Ectodermal cell (in vitro differentiated cells): ENCODE measurements around the gene IL3RA.

Experiments used
- H3K27ac ChIP-seq: 2 replicates; pipeline ENCODE4 v1.7.0; 2013; ENCODE audit warnings: mild to moderate bottlenecking, low read depth, low read length; ENCODE audit not compliant: insufficient read depth, poor library complexity, severe bottlenecking
- H3K27me3 ChIP-seq: 2 replicates; pipeline ENCODE4 v1.7.0; 2013; ENCODE audit warnings: mild to moderate bottlenecking, low read length; ENCODE audit not compliant: insufficient read depth, control insufficient read depth, poor library complexity, severe bottlenecking
- H3K36me3 ChIP-seq: one replicate; pipeline ENCODE4 v1.7.0; 2013; ENCODE audit warnings: low read length; ENCODE audit not compliant: control insufficient read depth, insufficient read depth
- H3K4me1 ChIP-seq: one replicate; pipeline ENCODE4 v1.7.0; 2013; ENCODE audit warnings: low read length; ENCODE audit not compliant: control insufficient read depth, insufficient read depth
- H3K4me3 ChIP-seq: 2 replicates; pipeline ENCODE4 v1.7.0; 2013; ENCODE audit warnings: low read depth, low read length, control low read depth; ENCODE audit not compliant: insufficient read depth
- H3K9me3 ChIP-seq: 2 replicates; pipeline ENCODE4 v1.7.0; 2013; ENCODE audit warnings: mild to moderate bottlenecking, low read length, moderate library complexity; ENCODE audit not compliant: control insufficient read depth
- WGBS, 2 experiments: methylation state at CpG; one replicate each; pipeline ENCODE4 v1.1.7; 2013; ENCODE audit warnings: missing lambda C conversion rate in 2 of 2; 5-methylcytosine and 5-hydroxymethylcytosine counted together

Gene IL3RA

DNA sequence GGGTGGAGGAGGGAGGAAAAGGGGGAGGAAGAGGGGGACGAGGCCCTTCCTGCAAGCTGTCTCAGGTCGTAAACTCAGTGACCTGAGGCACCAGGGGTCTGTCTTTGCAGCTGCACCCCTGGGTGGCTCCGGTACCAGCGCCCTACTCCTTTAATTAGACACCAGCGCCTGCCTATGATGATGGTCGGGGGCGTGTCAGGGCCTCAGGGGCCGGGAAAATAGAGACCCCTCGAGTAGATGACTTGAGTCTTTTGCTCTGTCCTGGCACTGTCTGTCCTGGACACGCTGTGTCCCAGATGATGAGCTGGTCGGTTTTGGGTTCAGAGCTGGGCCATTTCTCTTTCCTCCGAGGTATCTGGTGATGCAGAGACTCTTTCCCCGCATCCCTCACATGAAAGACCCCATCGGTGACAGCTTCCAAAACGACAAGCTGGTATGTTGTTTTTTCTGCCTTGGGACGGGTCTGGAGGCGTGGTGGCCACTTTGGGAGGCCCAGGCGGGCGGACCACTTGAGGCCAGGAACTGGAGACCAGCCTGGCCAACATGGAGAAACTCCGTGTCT is 44.2 kb downstream of the IL3RA start:
- H3K4me1 ChIP-seq: no peaks in the 10 kb centered on the region
- peaks cover 17% of the 10 kb centered on the region for H3K36me3 ChIP-seq
- H3K27ac ChIP-seq: no peak overlapping the region
- 83 to 84% methylated on average over 20 of the region's 20 CpGs for WGBS, 2 experiments
- no peaks in the 10 kb centered on the region for H3K9me3 ChIP-seq
- no peaks in the 10 kb centered on the region for H3K27me3 ChIP-seq
- H3K4me3 ChIP-seq: no peak overlapping the region

DNA sequence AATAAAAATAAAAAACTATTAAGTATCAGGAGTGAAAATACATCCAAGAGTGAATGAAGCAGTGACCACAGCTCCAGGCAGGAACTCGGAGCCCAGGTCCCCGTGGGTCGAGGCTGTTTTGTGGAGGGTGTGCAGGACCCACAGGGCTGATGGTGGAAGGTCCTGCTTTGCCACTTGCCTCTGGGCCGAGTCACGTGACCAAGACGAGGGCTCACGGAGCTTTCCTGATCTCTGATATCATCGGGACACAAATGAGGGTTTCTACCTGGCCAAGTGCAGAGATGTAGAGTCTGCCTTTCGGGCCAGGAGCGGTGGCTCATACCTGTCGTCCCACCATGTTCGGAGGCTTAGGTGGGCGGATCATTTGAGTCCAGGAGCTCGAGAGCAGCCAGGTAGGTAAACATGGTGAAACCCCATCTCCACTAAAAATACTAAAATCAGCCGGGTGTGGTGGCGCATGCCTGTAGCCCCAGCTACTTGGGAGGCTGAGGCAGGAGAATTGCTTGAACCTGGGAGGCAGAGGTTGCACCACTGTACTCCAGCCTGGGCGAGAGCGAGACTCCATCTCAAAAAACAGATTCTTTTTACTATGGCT is 48.2 kb downstream of the IL3RA start:
- no peak overlapping the region for H3K4me3 ChIP-seq
- no peaks in the 10 kb centered on the region for H3K27me3 ChIP-seq
- H3K27ac ChIP-seq: no peak overlapping the region
- WGBS, 2 experiments: 94 to 95% methylated on average over 18 of the region's 18 CpGs
- no peaks in the 10 kb centered on the region for H3K4me1 ChIP-seq
- H3K36me3 ChIP-seq: peaks cover 56% of the 10 kb centered on the region
- H3K9me3 ChIP-seq: no peaks in the 10 kb centered on the region

DNA sequence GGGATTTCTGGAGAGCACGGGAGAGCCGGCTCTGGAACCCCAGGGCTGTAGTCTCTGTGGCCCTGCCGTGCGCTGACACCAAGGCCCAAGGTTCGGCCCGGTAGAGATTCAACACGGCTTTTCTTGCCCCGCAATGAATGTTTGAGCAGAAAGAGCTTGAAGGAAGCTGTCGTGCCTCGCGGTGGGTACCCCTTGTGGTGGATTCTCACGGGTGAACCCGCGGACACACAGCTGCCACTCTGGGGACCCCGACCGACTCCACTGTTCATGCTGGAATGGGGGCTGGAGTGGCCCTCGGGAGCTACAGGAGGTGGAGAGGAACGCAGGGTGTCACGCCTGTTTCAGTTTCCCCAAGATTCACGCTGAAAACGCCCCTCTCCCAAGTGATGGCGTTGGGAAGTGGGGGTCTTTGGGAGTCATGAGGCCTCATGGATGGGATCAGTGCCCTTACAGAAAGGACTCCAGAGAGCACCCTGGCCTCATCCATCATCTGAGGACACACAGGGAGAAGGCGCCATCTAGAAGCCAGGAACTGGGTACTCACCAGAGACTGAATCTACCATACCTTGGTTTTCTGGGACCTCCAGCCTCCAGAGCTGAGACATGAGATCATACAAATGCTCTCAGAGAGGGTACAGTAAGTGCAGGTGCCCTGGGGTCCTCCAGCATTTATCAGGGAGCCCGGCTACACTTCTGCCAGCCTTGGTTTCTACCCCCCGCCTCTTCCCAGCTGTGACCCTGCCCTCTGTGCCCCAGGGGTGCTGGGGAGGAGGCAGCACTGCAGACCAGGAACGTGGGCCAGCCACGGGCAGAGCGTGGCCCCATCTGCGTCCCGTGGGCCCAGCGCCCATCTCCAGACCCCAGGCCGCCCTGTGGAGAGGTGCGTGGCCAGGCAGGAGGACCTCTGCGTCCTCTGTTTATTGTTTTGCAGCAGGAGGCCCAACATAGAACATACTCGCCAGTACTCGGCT is 49.0 kb downstream of the IL3RA start:
- Histone ChIP-seq H3K36me3 (peaks cover 61% of the 10 kb centered on the region), H3K27ac (no peak overlapping the region), H3K27me3 (no peaks in the 10 kb centered on the region), H3K9me3 (no peaks in the 10 kb centered on the region), H3K4me1 (no peaks in the 10 kb centered on the region), H3K4me3 (no peak overlapping the region)
- 96 to 97% methylated on average over 36 of the region's 36 CpGs for WGBS, 2 experiments

DNA sequence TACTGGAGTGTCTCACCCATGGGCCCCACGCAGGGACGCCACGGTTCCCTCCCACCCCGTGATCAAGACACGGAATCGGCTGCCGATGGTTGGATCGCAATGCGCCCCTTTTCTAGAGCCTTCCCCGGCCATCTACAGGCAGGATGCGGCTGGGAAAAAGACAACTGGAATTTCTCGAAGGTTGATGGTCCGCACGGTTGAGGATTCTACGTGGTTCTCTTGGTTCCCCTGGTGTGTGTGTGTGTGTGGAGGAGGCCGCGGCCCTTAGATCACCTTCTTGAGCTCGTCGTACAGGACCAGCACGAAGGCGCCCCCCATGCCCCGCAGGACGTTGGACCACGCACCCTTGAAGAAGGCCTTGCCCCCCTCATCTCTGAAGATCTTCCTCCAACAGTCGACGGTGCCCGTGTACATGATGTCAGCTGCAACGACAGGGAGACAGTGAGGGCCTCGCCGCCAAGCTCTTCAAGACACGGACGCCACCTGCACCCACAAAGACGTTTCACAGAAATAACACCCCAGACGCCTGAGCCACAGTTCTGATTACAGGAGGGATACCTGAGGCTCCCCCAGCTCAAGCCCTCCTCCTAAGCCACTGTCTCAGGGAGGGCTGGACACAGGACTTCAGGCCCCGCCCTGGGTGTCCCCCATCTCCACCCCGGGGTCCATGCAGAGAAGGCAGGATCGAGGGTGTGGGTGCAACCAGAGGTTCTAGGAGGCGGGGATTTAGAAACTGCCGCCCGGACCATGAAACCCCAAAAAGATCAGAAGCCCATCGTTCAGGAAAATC is 49.9 kb downstream of the IL3RA start:
- Histone ChIP-seq H3K4me3 (no peak overlapping the region), H3K4me1 (no peaks in the 10 kb centered on the region), H3K27ac (no peak overlapping the region), H3K36me3 (peaks cover 61% of the 10 kb centered on the region), H3K27me3 (no peaks in the 10 kb centered on the region), H3K9me3 (no peaks in the 10 kb centered on the region)
- 96 to 97% methylated on average over 41 of the region's 41 CpGs for WGBS, 2 experiments

DNA sequence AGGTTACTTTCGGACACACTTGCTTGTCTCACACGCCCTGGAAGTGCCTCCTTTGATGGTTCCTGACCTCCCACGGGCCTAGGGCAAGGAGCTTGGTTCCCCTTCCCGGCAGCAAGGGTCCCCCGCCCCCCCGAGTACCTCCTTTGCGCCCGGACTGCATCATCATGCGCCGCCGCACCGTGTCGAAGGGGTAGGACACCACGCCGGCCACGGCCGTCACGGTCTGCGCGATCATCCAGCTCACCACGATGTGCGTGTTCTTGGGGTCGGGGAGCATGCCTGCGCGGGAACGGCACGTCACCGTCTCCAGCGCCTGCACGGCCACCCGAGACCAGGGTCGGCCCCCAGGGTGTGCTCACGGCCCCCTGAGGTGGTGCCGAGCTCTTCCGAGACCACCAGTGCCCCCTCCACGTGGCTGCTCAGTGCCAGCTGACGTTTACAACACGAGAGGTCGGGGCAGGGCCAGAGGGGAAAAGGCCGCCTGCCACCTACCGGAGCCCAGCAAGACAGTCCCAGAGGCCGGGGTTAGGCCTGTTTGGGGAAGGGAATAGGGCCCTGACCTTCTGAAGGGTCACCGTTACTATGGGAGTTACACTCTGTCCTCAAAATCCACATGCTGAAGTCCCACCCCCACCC is 50.7 kb downstream of the IL3RA start:
- 96% methylated on average over 43 of the region's 43 CpGs for WGBS, 2 experiments
- no peaks in the 10 kb centered on the region for H3K4me1 ChIP-seq
- no peaks in the 10 kb centered on the region for H3K27me3 ChIP-seq
- H3K36me3 ChIP-seq: peaks cover 61% of the 10 kb centered on the region
- H3K27ac ChIP-seq: no peak overlapping the region
- no peak overlapping the region for H3K4me3 ChIP-seq
- H3K9me3 ChIP-seq: no peaks in the 10 kb centered on the region

DNA sequence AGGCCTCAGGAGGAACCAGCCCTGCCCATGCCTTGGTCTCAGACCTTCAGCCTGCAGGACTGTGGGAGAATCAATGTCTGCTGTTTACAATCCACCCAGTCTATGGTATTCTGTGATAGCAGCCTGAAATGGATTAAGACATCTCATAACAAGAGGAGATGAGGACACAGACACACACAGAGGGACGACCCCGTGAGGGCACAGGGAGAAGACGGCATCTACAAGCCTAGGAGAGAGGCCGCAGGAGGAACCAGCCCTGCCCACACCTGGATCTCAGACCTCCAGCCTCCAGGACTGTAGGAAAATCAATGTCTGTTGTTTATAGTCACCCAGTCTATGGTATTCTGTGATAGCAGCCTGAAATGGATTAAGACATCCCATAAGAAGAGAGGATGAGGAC is 52.1 kb downstream of the IL3RA start:
- Histone ChIP-seq H3K9me3 (no peaks in the 10 kb centered on the region), H3K27me3 (no peaks in the 10 kb centered on the region), H3K27ac (no peak overlapping the region), H3K4me3 (no peak overlapping the region), H3K36me3 (peaks cover 61% of the 10 kb centered on the region), H3K4me1 (no peaks in the 10 kb centered on the region)
- 93 to 96% methylated on average over 4 of the region's 4 CpGs for WGBS, 2 experiments

DNA sequence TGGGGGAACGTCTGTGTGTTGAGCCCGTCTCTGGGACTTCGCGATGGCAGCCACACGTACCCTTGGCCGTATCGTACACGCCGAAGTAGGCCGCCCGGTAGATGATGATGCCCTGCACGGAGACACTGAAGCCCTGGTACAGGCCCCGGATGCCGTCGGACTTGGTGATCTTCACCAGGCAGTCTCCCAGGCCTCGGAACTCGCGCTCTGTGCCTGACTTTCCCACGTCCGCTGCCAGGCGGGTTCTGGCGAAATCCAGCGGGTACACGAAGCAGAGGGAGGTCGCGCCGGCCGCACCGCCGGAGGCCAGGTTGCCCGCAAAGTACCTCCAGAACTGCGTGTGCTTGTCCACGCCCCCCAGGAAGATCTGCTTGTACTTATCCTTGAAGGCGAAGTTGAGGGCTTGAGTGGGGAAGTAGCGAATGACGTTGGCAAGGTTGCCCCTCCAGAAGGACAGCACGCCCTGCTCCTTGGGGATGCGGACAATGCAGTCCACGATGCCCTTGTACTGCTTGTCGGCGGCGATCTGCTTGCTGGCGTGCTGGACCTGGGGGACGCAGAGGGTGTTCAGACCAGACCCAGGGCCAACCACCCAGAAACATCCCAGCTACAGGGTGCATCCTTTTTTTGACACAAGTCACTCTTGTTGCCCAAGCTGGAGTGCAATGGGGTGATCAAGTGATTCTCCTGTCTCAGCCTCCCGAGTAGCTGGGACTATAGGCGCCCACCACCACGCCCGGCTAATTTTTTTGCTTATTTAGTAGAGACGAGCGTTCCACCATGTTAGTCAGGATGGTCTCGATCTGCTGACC is 52.8 kb downstream of the IL3RA start:
- H3K4me3 ChIP-seq: no peak overlapping the region
- peaks cover 57% of the 10 kb centered on the region for H3K36me3 ChIP-seq

DNA sequence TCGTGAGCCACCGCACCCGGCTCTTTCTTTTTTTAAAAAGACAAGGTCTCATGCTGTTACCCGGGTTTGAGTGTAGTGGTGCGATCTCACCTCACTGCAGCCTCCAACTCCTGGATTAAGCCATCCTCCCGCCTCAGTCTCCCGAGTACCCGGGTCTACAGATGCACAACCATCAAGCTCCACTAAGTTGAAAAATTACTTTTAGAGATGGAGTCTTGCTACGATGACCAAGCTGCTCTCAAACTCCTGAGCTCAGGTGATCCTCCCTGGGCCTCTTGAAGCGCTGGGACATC is 53.4 kb downstream of the IL3RA start:
- no peaks in the 10 kb centered on the region for H3K9me3 ChIP-seq
- H3K36me3 ChIP-seq: peaks cover 52% of the 10 kb centered on the region
- H3K27me3 ChIP-seq: no peaks in the 10 kb centered on the region
- no peak overlapping the region for H3K27ac ChIP-seq
- peaks cover 10% of the 10 kb centered on the region for H3K4me1 ChIP-seq
- no peak overlapping the region for H3K4me3 ChIP-seq
- 92 to 97% methylated on average over 10 of the region's 10 CpGs for WGBS, 2 experiments

More for the DNA sequence above, 52.8 kb downstream of the IL3RA start:
- Histone ChIP-seq H3K27me3 (no peaks in the 10 kb centered on the region), H3K27ac (no peak overlapping the region), H3K9me3 (no peaks in the 10 kb centered on the region), H3K4me1 (peaks cover 5% of the 10 kb centered on the region)
- 95 to 96% methylated on average over 51 of the region's 51 CpGs for WGBS, 2 experiments

DNA sequence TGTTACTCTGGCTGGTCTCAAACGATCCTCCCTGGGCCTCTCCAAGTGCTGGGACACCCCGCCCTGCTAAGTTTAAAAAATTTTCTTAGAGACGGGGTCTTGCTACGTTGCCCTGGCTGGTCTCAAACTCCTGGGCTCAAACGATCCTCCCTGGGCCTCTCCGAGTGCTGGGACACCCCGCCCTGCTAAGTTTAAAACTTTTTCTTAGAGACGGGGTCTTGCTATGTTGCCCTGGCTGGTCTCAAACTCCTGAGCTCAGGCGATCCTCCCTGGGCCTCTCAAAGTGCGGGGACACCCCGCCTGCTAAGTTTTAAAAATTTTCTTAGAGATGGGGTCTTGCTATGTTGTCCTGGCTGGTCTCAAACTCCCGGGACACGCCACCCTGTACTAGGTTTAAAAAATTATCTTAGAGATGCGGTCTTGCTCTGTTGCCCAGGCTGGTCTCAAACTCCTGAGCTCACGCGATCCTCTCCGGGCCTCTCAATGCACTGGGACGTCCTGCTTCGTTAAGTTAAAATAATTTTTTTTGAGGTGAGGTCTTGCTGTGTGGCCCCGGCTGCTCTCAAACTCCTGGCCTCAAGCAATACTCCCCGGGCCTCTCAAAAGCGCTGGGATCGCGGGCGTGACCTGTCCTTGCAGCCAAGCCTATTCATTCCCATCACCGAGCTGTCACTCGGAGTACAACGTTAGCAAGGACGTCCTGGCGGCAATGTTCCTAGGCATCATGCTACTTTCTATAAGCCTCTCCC is 54.2 kb downstream of the IL3RA start:
- no peaks in the 10 kb centered on the region for H3K9me3 ChIP-seq
- peaks cover 44% of the 10 kb centered on the region for H3K36me3 ChIP-seq
- H3K27me3 ChIP-seq: no peaks in the 10 kb centered on the region
- H3K4me1 ChIP-seq: peaks cover 11% of the 10 kb centered on the region
- H3K4me3 ChIP-seq: peak overlapping the region; percentile 83
- H3K27ac ChIP-seq: no peak overlapping the region
- WGBS, 2 experiments: 59 to 61% methylated on average over 30 of the region's 30 CpGs
